T-cell (primary cell): ENCODE results near the gene THAP7. TPM values are rescaled to one million over a fixed set of nuclear protein-coding genes. Genes with fewer than 3 reads are reported as not detected.

Experiments
- ATAC-seq, 4 experiments: fragments of 200-7000 bp in 3 of 4; fragments of 150-1000 bp in 1 of 4; cut with Tn5 transposase; replicated peaks in 1 of 4; 1 replicate in 3 of 4; 2 replicates in 1 of 4; pipeline ENCODE4 v1.10.0; 2021; ENCODE audit warnings: moderate library complexity in 3 of 4, mild to moderate bottlenecking in 2 of 4, moderate number of reproducible peaks in 1 of 4
- CTCF ChIA-PET, 2 donors: fragments of 300-600 bp; sonication (Branson Sonifier 250); formaldehyde crosslinking; loops; one replicate each; lab custom pipeline; 2022; ENCODE audit warnings: antibody characterized with exemption in 2 of 2; lab: Charles Lee
- POLR2A ChIA-PET, 2 donors: fragments of 300-600 bp; sonication (Branson Sonifier 250); formaldehyde crosslinking; loops; one replicate each; lab custom pipeline; 2022; ENCODE audit warnings: antibody characterized with exemption in 2 of 2; lab: Charles Lee
- DNase-seq, 35 experiments: peaks; one replicate each; pipeline versions ENCODE4 v3.0.0 to v3.0.0-alpha.2; 2013 to 2023
- H3K27ac ChIP-seq: one replicate; pipeline ENCODE4 v1.5.1; 2013; ENCODE audit warnings: low read length
- H3K27me3 ChIP-seq, 2 experiments: replicated peaks in 1 of 2; 1 replicate in 1 of 2; 2 replicates in 1 of 2; pipeline versions ENCODE4 v1.6.1 to v1.7.0; 2013; ENCODE audit warnings: low read length in 1 of 2, mixed read lengths in 1 of 2; ENCODE audit not compliant: control insufficient read depth in 2 of 2, insufficient read depth in 2 of 2; ENCODE audit errors: extremely low read depth in 1 of 2
- H3K36me3 ChIP-seq, 2 donors: 1 replicate in 1 of 2; 2 replicates in 1 of 2; pipeline versions ENCODE4 v1.6.1 to v1.7.0; 2013; ENCODE audit warnings: low read length in 1 of 2; ENCODE audit not compliant: control insufficient read depth in 2 of 2, insufficient read depth in 1 of 2; ENCODE audit errors: extremely low read depth in 1 of 2
- H3K4me1 ChIP-seq, 2 experiments: 1 replicate in 1 of 2; 2 replicates in 1 of 2; pipeline versions ENCODE4 v1.6.1 to v1.7.0; 2013; ENCODE audit warnings: low read length in 2 of 2, mixed read lengths in 1 of 2; ENCODE audit not compliant: insufficient read depth in 2 of 2, control insufficient read depth in 1 of 2; ENCODE audit errors: extremely low read depth in 1 of 2
- H3K4me3 ChIP-seq, 2 donors: 1 replicate in 1 of 2; 2 replicates in 1 of 2; pipeline versions ENCODE4 v1.5.1 to v1.7.0; 2013; ENCODE audit warnings: mild to moderate bottlenecking in 2 of 2, low read length in 1 of 2, moderate library complexity in 1 of 2; ENCODE audit not compliant: control insufficient read depth in 1 of 2; ENCODE audit errors: extremely low read depth in 1 of 2
- H3K9me3 ChIP-seq: 2 replicates; pipeline ENCODE4 v1.7.0; 2013
- H3K27ac Mint-ChIP-seq, 2 donors: one replicate each; pipeline ENCODE4 v1.8.0; 2020 to 2021; ENCODE audit warnings: mild to moderate bottlenecking in 2 of 2, mixed read lengths in 2 of 2
- H3K27me3 Mint-ChIP-seq, 2 donors: one replicate each; pipeline ENCODE4 v1.8.0; 2021 to 2022; ENCODE audit warnings: mixed read lengths in 2 of 2
- H3K36me3 Mint-ChIP-seq: one replicate; pipeline ENCODE4 v1.8.0; 2021; ENCODE audit warnings: mixed read lengths
- H3K4me1 Mint-ChIP-seq, 3 donors: one replicate each; pipeline ENCODE4 v1.8.0; 2020 to 2022; ENCODE audit warnings: mixed read lengths in 3 of 3, mild to moderate bottlenecking in 1 of 3
- H3K4me3 Mint-ChIP-seq, 3 donors: one replicate each; pipeline ENCODE4 v1.8.0; 2020 to 2022; ENCODE audit warnings: mild to moderate bottlenecking in 3 of 3, mixed read lengths in 3 of 3, moderate library complexity in 3 of 3
- H3K9me3 Mint-ChIP-seq, 3 donors: one replicate each; pipeline ENCODE4 v1.8.0; 2020 to 2022; ENCODE audit warnings: mixed read lengths in 3 of 3
- WGBS: methylation state at CpG from one replicate; pipeline ENCODE4 v1.1.5; 2013; ENCODE audit warnings: missing lambda C conversion rate; ENCODE audit not compliant: insufficient coverage; 5-methylcytosine and 5-hydroxymethylcytosine counted together
- total RNA-seq, 35 experiments: library from RNA in 6 of 35; stranded (reverse) in 6 of 35; fragments of 120-200 nt in 1 of 35; gene quantifications; one replicate each; pipeline versions ENCODE4 v1.2.1 to v1.2.4 and lab custom pipeline; 2013 to 2026

The THAP7 gene
- total RNA-seq, 5 donors from 2014 or later (not counting 1 experiment from before 2014, with no cell fraction given): 46.4 to 61.1 (median 56.8) TPM

DNA sequence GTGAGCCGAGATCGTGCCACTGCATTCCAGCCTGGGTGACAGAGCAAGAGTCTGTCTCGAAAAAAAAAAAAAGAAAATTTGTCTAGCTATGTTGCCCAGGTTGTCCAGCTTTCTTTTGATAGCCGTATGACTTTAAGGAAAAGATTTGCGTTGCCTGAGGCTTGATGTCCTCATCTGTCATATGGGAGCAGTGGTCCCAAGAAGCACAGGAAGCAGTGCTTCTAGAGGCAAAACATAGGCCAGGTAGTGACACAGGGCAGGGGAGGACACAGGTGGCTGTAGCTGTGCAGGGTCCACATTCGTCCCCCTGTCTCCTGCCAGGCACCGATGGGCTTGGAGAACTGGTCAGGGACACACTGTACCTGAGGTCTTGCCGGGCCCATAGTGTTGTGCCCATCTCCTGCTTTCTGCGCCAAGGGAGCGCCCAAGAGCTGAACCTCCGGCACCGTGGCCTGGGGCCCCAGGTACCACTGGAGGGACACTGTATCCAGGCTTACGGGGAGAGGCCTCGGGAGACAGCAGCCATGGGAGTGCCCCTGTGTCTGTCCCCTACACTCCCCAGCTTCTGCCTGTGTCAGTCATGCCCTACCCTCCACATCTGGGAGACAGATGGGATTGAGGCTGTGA is 45.2 kb upstream of the THAP7 start:
- H3K9me3 Mint-ChIP-seq: no peaks in the 10 kb centered on the region
- no peak overlapping the region for H3K27ac Mint-ChIP-seq
- no peaks in the 10 kb centered on the region for H3K9me3 ChIP-seq
- POLR2A ChIA-PET: interaction anchor here in 1 of 2 donors (0.6 kb wide), 1 partner anchor 974 kb away, joined by 3 read pairs; no protein-coding TSS in a partner anchor
- WGBS: 93% methylated on average over 12 of the region's 14 CpGs
- H3K27me3 ChIP-seq: peaks cover 0 to 41% of the 10 kb centered on the region in 2 experiments
- H3K4me3 ChIP-seq: no peak overlapping the region
- H3K36me3 Mint-ChIP-seq: no peaks in the 10 kb centered on the region
- DNase-seq (no peak), ATAC-seq (no peak)
- no peaks in the 10 kb centered on the region for H3K36me3 ChIP-seq
- H3K4me1 ChIP-seq: peaks cover 0 to 27% of the 10 kb centered on the region in 2 experiments
- H3K27me3 Mint-ChIP-seq: peaks cover 18 to 33% of the 10 kb centered on the region in 2 donors
- peaks cover 20 to 30% (median 29%) of the 10 kb centered on the region in 3 donors for H3K4me1 Mint-ChIP-seq
- no peak overlapping the region for H3K4me3 Mint-ChIP-seq
- no peak overlapping the region for H3K27ac ChIP-seq
- CTCF ChIA-PET: no interaction called here

DNA sequence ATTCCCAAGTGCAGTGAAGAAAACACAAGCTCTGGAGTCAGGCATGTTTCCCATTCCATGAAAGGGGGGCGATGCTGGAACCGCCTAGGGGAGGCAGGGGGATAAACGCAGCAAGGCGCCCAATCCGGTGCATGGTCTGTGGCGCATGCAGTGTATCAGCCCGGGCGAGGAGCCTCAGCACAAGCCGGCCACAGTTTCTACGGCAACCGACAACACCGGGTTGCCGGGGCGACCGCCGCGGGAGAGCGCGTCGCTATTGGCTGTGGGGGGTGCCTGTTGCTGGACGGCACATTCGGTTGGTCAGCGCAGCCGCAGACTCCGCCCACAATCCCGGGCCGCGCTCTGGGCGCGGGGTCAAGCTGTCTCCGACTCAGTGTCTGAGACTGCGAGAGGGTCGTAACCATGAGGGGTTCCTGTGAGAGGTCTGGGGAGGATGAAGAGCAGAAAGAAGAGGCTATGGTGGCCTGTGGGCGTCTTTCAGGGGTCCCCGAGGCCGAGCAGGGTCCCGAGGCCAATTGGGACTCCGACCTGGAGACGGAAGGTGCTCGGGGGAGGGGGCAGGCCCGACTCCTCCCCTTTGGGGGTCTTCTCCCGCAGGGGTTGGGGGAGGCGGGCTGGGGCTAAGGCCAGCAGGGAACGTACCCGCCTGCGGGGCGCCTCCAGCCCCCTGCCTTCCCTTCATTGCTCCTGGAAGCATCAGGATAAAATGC is 43.8 kb upstream of the THAP7 start, which contains the start of gene LRRC74B:
Gene LRRC74B (plus strand): TSS at position 362 of the 710 bp plus-strand sequence. CDS start 41 bp downstream, at position 403.
- peaks cover 21 to 35% of the 10 kb centered on the region in 2 donors for H3K27me3 Mint-ChIP-seq
- H3K27ac ChIP-seq: no peak within 1 kb of the TSS
- ChIA-PET POLR2A (no interaction called here), CTCF (no interaction called here)
- peak within 1 kb of the TSS; percentile 10 to 47 for H3K4me3 ChIP-seq
- WGBS: 4% methylated on average over 42 of the region's 47 CpGs
- no peaks in the 10 kb centered on the region for H3K9me3 ChIP-seq
- DNase-seq (peak; percentile 14 to 75 (median 61)), ATAC-seq (peak; percentile 72 to 97 (median 93))
- H3K36me3 ChIP-seq: no peaks in the 10 kb centered on the region
- peak within 1 kb of the TSS; percentile 5 to 23 for H3K27ac Mint-ChIP-seq
- no peaks in the 10 kb centered on the region for H3K9me3 Mint-ChIP-seq
- H3K36me3 Mint-ChIP-seq: no peaks in the 10 kb centered on the region
- peak within 1 kb of the TSS; percentile 39 to 70 (median 63) for H3K4me3 Mint-ChIP-seq
- H3K4me1 Mint-ChIP-seq: peaks cover 20 to 30% (median 22%) of the 10 kb centered on the region in 3 donors
- H3K4me1 ChIP-seq: peaks cover 0 to 27% of the 10 kb centered on the region in 2 experiments
- H3K27me3 ChIP-seq: peaks cover 0 to 45% of the 10 kb centered on the region in 2 experiments

DNA sequence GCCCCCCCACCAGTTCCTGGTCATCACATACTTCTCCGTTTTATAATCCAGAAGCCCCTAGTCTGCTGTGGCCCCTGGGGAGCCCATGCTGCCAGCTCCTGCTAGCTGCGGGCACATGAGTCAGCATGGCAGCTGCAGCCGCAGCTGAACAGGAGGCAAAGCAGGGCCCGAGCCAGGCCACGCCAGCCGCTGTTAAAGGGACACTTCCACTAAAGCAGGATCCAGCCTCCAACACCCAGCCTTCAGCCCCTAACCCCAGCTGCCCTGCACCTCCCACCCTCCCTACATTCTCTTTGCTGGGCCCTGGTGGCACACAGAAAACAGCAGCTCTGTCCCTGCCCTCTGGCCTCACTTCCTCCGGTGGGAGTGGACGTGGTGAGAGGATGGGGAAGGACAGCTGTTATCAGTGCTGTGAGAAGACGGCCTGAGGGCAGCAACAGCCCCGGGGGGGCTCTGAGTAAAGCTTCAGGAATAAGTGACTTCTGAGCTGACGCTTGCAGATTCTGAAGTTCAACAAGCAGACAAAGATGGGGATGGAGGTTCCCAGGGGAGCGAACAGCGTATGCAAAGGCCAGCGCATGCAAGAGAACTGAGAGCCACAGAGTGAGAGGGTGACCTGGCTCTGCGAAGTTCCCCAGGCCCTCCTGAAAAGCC is 43.1 kb upstream of the THAP7 start:
- Mint-ChIP-seq H3K4me3 (peak overlapping the region; percentile 39 to 70 (median 63)), H3K27ac (peak overlapping the region in 1 of 2 donors; percentile 5)

DNA sequence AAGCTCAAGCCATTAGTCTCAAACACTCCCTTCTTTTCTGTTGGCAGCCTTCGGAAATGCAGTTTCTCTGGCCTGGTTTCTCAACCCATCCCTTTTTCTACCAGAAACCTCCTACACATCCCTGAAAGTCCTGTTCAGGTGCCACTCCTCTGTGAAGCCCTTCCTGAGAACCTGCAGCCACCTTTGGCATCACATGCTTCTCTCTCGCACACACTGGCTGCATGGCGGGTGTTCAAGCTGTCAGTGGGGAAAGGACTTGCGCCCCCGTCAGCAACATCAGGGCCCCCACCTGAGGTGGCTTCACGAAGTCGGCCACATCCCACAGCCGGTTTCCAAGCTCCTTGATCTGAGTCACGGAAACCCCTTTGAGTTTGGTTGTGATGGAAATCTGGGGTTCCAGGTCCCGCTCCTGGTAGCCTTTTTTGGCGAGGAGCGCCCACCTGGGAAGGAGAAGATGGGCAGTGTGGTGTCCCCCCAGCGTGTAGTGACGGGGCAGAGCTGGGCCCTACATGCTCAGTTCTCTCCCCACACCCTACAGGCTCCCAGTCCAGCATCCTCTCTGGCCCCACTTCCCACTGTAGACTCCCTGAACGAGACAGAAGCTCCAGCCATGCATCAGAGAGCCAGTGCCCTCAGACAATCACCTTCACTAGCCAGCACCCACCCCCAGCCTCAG is 42.1 kb upstream of the THAP7 start:
- no peak for DNase-seq
- Mint-ChIP-seq H3K27ac (no peak overlapping the region), H3K4me1 (peaks cover 20 to 30% (median 22%) of the 10 kb centered on the region in 3 donors), H3K36me3 (no peaks in the 10 kb centered on the region), H3K27me3 (peaks cover 27 to 44% of the 10 kb centered on the region in 2 donors), H3K9me3 (no peaks in the 10 kb centered on the region), H3K4me3 (peak overlapping the region in 1 of 3 donors; percentile 70)
- CTCF ChIA-PET: interaction anchor here in 1 of 2 donors (0.6 to 1.3 kb wide), 2 partner anchors 41 to 627 kb away, joined by 3 to 4 read pairs; no protein-coding TSS in a partner anchor
- Histone ChIP-seq H3K4me1 (peaks cover 0 to 27% of the 10 kb centered on the region in 2 experiments), H3K27me3 (peaks cover 0 to 48% of the 10 kb centered on the region in 2 experiments), H3K9me3 (no peaks in the 10 kb centered on the region), H3K4me3 (no peak overlapping the region), H3K36me3 (no peaks in the 10 kb centered on the region), H3K27ac (no peak overlapping the region)
- 83% methylated on average over 7 of the region's 15 CpGs for WGBS
- POLR2A ChIA-PET: no interaction called here
- no peak for ATAC-seq

More for the DNA sequence above, 43.1 kb upstream of the THAP7 start:
- Mint-ChIP-seq H3K4me1 (peaks cover 20 to 30% (median 22%) of the 10 kb centered on the region in 3 donors), H3K36me3 (no peaks in the 10 kb centered on the region), H3K27me3 (peaks cover 23 to 38% of the 10 kb centered on the region in 2 donors), H3K9me3 (no peaks in the 10 kb centered on the region)
- DNase-seq (peak in 3 of 35 experiments; percentile 9 to 11 (median 10)), ATAC-seq (peak in 2 of 4 experiments; percentile 6 to 26)
- H3K4me1 ChIP-seq: peaks cover 0 to 27% of the 10 kb centered on the region in 2 experiments
- H3K4me3 ChIP-seq: peak overlapping the region in 1 of 2 donors; percentile 47
- 25% methylated on average over 14 of the region's 15 CpGs for WGBS
- POLR2A ChIA-PET: interaction anchor here in 1 of 2 donors (0.6 kb wide), 1 partner anchor 675 kb away, joined by 11 read pairs; no protein-coding TSS in a partner anchor
- H3K27ac ChIP-seq: no peak overlapping the region
- no peaks in the 10 kb centered on the region for H3K9me3 ChIP-seq
- no peaks in the 10 kb centered on the region for H3K36me3 ChIP-seq
- CTCF ChIA-PET: interaction anchor here in 1 of 2 donors (0.6 to 1.3 kb wide), 2 partner anchors 10 to 42 kb away, joined by 3 to 4 read pairs; no protein-coding TSS in a partner anchor
- H3K27me3 ChIP-seq: peaks cover 0 to 45% of the 10 kb centered on the region in 2 experiments

DNA sequence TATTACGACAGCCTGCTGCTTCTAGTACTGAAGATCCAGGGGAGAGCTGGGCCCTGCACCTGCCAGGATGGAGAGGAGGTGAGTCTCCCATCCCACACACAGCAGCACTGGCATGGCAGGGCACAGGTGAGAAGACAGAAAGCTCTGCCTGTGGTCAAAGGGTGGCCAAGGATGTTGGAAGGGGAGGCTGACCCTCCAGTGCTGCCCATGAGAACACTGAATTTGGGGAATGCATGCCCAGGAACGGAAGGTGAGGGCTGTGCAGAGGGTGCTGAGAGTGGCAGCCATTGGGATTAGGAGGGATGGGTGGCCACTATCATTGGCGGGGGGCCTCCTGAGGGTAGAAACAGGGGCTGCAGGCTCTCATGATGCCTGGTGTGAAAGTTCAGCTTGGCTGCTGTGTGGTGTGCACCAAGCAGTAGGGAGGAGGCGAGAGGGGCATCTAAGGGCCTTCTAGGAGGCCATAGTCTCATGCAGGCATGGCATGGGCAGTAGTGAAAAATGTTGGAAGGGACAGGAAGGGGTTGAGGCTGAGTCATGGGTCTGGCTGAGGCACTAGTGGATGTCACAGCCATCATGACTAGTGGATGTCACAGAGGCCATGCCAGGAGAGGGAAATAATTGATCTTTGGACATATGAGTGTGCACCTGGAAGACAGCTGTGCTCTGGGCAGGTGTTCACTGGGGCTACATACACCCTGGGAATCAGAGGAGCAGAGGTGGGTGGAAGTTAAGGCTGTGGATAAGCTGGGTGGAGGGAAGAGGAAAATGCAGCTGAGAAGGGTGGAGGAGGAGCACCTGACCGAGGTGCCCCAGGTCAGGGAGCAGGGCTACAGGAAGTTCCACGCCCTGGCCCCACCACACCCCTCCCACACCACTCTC is 41.3 kb upstream of the THAP7 start:
- H3K36me3 Mint-ChIP-seq: no peaks in the 10 kb centered on the region
- peak overlapping the region in 1 of 3 donors; percentile 36 for H3K4me3 Mint-ChIP-seq
- CTCF ChIA-PET: interaction anchor here in 1 of 2 donors (0.6 to 1.3 kb wide), 3 partner anchors 21 to 626 kb away, joined by 3 to 4 read pairs (median 3); no protein-coding TSS in a partner anchor
- peaks cover 20 to 30% (median 22%) of the 10 kb centered on the region in 3 donors for H3K4me1 Mint-ChIP-seq
- no peak for DNase-seq
- Histone ChIP-seq H3K4me1 (peaks cover 0 to 27% of the 10 kb centered on the region in 2 experiments), H3K36me3 (no peaks in the 10 kb centered on the region), H3K27me3 (peaks cover 0 to 51% of the 10 kb centered on the region in 2 experiments), H3K27ac (no peak overlapping the region), H3K9me3 (no peaks in the 10 kb centered on the region), H3K4me3 (no peak overlapping the region)
- H3K9me3 Mint-ChIP-seq: no peaks in the 10 kb centered on the region
- H3K27ac Mint-ChIP-seq: peak overlapping the region in 1 of 2 donors; percentile 36
- POLR2A ChIA-PET: no interaction called here
- 73% methylated on average over 4 of the region's 6 CpGs for WGBS
- peaks cover 31 to 47% of the 10 kb centered on the region in 2 donors for H3K27me3 Mint-ChIP-seq
- ATAC-seq: no peak
